AG04449 (cell line): ENCODE results near the gene MYOM1.
"Not testable (repeated sequence)": the region's sequence is repeated elsewhere in the genome, so short reads cannot be mapped to it uniquely, and the experiment has no call there.

Experiments
- CTCF ChIA-PET: fragments of 350-600 bp; formaldehyde crosslinking; extraction: SDS; loops from one replicate; lab custom pipeline; 2021; ENCODE audit warnings: antibody characterized with exemption; lab: Yijun Ruan, JAX
- POLR2A ChIA-PET: fragments of 400-600, 350-600 bp; formaldehyde crosslinking; extraction: SDS; loops from one replicate; lab custom pipeline; 2020; ENCODE audit warnings: antibody characterized with exemption, inconsistent platforms; lab: Yijun Ruan, JAX
- DNase-seq: peaks from one replicate; pipeline ENCODE4 v3.0.0-alpha.2; 2010; ENCODE audit warnings: low read depth, low spot score
- H3K4me3 ChIP-seq: 2 replicates; pipeline ENCODE4 v1.5.1; 2011; ENCODE audit warnings: low read depth, mild to moderate bottlenecking, control low read depth, low read length
- CTCF ChIP-seq: IDR thresholded peaks from one replicate; pipeline ENCODE4 v1.5.1; 2011; ENCODE audit warnings: mild to moderate bottlenecking, moderate library complexity, low read length, control low read depth, inconsistent platforms; ENCODE audit not compliant: insufficient read depth; ENCODE audit errors: missing control alignments

The MYOM1 gene

GRCh38 chr18:3037423-3037915 is 182.3 kb downstream of the MYOM1 start:
- CTCF ChIA-PET, result no interaction called here
- POLR2A ChIA-PET, result no interaction called here
- no peak overlapping the region for H3K4me3 ChIP-seq
- no peak for TF ChIP-seq CTCF
- no peak for DNase-seq

- ChIA-PET CTCF (interaction anchor here (1.0 to 1.5 kb wide), 2 partner anchors 27 to 115 kb away, joined by 4 to 10 read pairs; no protein-coding TSS in a partner anchor), POLR2A (no interaction called here)
- no peak for TF ChIP-seq CTCF
- DNase-seq, result no peak
- H3K4me3 ChIP-seq, result no peak overlapping the region
These were observed 183.7 kb downstream of the MYOM1 start for GRCh38 chr18:3036108-3036507.

GRCh38 chr18:3035635-3036034 is 184.1 kb downstream of the MYOM1 start:
- H3K4me3 ChIP-seq, result no peak overlapping the region
- POLR2A ChIA-PET, result no interaction called here
- TF ChIP-seq CTCF, result no peak
- no peak for DNase-seq
- CTCF ChIA-PET, result interaction anchor here (1.5 kb wide), 1 partner anchor 27 kb away, joined by 10 read pairs; no protein-coding TSS in a partner anchor

- ChIA-PET CTCF (no interaction called here), POLR2A (no interaction called here)
- no peak for TF ChIP-seq CTCF
These were observed 187.0 kb downstream of the MYOM1 start for GRCh38 chr18:3032721-3033120.

GRCh38 chr18:3029215-3029952 is 190.4 kb downstream of the MYOM1 start:
- TF ChIP-seq CTCF, result no peak
- no peak for DNase-seq
- POLR2A ChIA-PET, result interaction anchor here (0.7 kb wide), 1 partner anchor 14 kb away, joined by 3 read pairs; no protein-coding TSS in a partner anchor
- CTCF ChIA-PET, result interaction anchor here (1.0 to 1.9 kb wide), 6 partner anchors 10 to 122 kb away, joined by 3 to 7 read pairs (median 4); no protein-coding TSS in a partner anchor
- H3K4me3 ChIP-seq, result no peak overlapping the region

More at GRCh38 chr18:3032721-3033120, 187.0 kb downstream of the MYOM1 start:
- H3K4me3 ChIP-seq, result no peak overlapping the region
- DNase-seq, result no peak

GRCh38 chr18:3028115-3028514 is 191.7 kb downstream of the MYOM1 start:
- H3K4me3 ChIP-seq, DNase-seq, CTCF ChIA-PET, POLR2A ChIA-PET: not testable (repeated sequence)
